Activated CD8-positive, alpha-beta memory T cell treated with anti-CD3 and anti-CD28 coated beads, Interleukin-2, amount 10 ng/mL, durations not matched to agents 7 days and 5 days (primary cell): ENCODE results near the gene CYP4A22. TPM values are rescaled to one million over a fixed set of nuclear protein-coding genes. Genes with fewer than 3 reads are reported as not detected.
"Not testable (repeated sequence)": the region's sequence is repeated elsewhere in the genome, so short reads cannot be mapped to it uniquely, and the experiment has no call there.

ENCODE experiments used
- ATAC-seq: fragments of 150-1000 bp; cut with Tn5 transposase; one replicate; pipeline ENCODE4 v1.10.0; 2021; ENCODE audit warnings: moderate library complexity
- CTCF ChIA-PET: fragments of 350-600 bp; sonication (Branson Sonifier 250); formaldehyde crosslinking; loops from one replicate; lab custom pipeline; 2021; ENCODE audit warnings: antibody characterized with exemption; lab: Charles Lee
- DNase-seq: peaks from one replicate; pipeline ENCODE4 v3.0.0-alpha.2; 2020
- H3K27ac Mint-ChIP-seq: one replicate; pipeline ENCODE4 v1.8.0; 2021; ENCODE audit warnings: mild to moderate bottlenecking, mixed read lengths
- H3K27me3 Mint-ChIP-seq: one replicate; pipeline ENCODE4 v1.8.0; 2021; ENCODE audit warnings: mixed read lengths
- H3K36me3 Mint-ChIP-seq: one replicate; pipeline ENCODE4 v1.8.0; 2021; ENCODE audit warnings: mild to moderate bottlenecking, mixed read lengths
- H3K4me1 Mint-ChIP-seq: one replicate; pipeline ENCODE4 v1.8.0; 2021; ENCODE audit warnings: mixed read lengths
- H3K4me3 Mint-ChIP-seq: one replicate; pipeline ENCODE4 v1.8.0; 2021; ENCODE audit warnings: mild to moderate bottlenecking, moderate library complexity, mixed read lengths
- H3K9me3 Mint-ChIP-seq: one replicate; pipeline ENCODE4 v1.8.0; 2022; ENCODE audit warnings: low read depth, mixed read lengths
- total RNA-seq, 2 experiments: library from RNA; stranded (reverse); gene quantifications; one replicate each; pipeline ENCODE4 v1.2.3, GENCODE V29; 2021

Gene CYP4A22
- total RNA-seq, 2 experiments from 2014 or later: not detected

DNA sequence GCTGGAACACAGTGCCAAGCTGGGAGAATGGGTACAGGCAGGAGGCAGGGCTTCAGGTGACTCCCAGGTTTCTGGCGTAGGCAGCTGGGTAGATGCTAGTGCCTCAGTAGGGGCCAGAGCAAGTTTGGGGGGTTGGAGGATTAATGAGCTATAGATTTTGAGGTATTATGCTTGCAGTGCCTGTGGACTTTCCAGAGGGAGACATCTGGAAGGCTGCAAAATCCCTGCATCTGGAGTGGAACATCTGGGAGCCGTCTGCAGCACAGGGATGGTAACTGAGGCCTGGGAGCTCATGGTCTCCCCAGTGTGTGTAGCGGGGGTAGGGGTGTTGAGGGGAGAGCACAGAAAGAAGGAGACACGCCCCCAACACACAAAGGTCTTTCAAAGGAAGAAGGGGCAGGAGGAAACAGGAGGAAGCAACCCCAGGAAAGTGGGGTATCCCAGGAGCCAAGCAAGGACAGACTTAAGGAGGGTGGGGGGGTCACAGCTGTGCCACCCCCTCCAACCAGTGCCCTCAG is 54.8 kb downstream of the CYP4A22 start:
- H3K27ac Mint-ChIP-seq: no peak overlapping the region
- ATAC-seq: no peak
- H3K9me3 Mint-ChIP-seq: no peaks in the 10 kb centered on the region
- peaks cover 5% of the 10 kb centered on the region for H3K27me3 Mint-ChIP-seq
- peak; percentile 34 for DNase-seq
- no peaks in the 10 kb centered on the region for H3K4me1 Mint-ChIP-seq
- CTCF ChIA-PET: interaction anchor here (0.9 to 6.6 kb wide), 14 partner anchors 8 to 518 kb away, joined by 3 to 107 read pairs (median 4); no protein-coding TSS in a partner anchor
- no peak overlapping the region for H3K4me3 Mint-ChIP-seq
- H3K36me3 Mint-ChIP-seq: no peaks in the 10 kb centered on the region

DNA sequence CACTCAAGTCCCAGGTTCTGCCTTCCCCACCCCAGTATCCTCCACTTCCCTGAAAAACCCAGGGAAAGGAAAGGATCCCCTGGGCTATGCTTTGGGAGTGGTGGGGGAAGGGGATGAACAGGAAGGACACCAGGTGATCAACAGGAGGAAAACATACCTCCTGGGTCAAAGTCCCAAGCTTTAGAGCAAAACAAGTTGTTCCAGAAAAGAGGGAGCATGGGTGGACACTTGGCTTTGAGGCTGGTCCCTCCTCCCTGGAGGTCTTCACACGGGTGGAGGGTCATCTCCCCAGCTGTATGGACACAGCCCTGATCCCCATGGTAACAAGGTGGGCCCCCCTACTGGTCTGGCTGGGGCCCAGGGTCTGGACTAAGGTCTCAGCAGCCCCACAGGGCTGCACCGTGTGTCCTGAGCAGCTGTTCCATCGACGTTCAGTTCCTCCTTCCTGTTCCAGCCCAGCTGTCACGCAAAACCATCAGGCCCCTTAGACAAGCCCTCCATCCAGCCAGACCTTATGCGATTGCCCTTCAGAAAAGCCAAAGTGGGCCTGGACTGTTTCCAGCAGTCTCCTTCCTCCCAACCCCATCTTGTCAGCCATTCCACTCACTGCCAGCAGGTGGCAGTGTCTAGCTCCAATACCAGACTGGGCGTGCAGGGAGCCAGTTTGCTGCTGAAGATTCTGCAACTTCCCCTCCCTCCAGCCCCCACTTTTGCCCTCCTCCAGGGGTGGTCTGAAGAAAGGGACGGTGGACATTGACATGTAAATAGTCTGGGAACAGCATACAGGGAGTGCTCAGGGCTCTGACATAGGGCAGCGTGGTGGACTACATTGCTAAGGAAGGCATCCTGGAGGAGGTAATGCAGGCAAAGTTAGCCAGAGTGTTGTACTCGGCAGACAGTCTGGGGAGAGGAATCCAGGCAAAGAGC is 55.5 kb downstream of the CYP4A22 start:
- H3K27me3 Mint-ChIP-seq: peaks cover 9% of the 10 kb centered on the region

DNA sequence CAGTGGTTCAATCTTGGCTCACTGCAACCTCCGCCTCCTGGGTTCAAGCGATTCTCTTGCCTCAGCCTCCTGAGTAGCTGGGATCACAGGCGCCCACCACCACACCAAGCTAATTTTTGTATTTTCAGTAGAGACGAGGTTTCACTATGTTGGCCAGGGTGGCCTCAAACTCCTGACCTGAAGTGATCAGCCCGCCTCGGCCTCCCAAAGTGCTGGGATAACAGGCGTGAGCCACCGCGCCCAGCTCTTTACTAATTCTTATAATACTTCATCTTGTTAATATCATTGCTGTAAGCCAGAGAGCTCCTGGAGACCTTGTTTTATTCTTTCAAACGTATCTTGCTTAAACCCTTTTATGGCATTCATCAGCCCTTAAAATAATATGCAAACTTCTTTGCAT is 56.3 kb downstream of the CYP4A22 start:
- not testable (repeated sequence) for H3K4me1 Mint-ChIP-seq, H3K27ac Mint-ChIP-seq, H3K4me3 Mint-ChIP-seq, H3K9me3 Mint-ChIP-seq, DNase-seq, ATAC-seq, H3K36me3 Mint-ChIP-seq
- H3K27me3 Mint-ChIP-seq: peaks cover 14% of the 10 kb centered on the region
- CTCF ChIA-PET: interaction anchor here (0.7 to 6.6 kb wide), 18 partner anchors 12 to 195 kb away, joined by 3 to 107 read pairs (median 4); no protein-coding TSS in a partner anchor

More for the DNA sequence above, 55.5 kb downstream of the CYP4A22 start:
- H3K4me1 Mint-ChIP-seq: no peaks in the 10 kb centered on the region
- no peaks in the 10 kb centered on the region for H3K9me3 Mint-ChIP-seq
- no peak overlapping the region for H3K27ac Mint-ChIP-seq
- peak; percentile 82 for ATAC-seq
- peak; percentile 75 for DNase-seq
- no peak overlapping the region for H3K4me3 Mint-ChIP-seq
- H3K36me3 Mint-ChIP-seq: no peaks in the 10 kb centered on the region
- CTCF ChIA-PET: interaction anchor here (0.7 to 6.6 kb wide), 27 partner anchors 8 to 518 kb away, joined by 3 to 107 read pairs (median 4); partner anchors contain the start of gene FOXD2

DNA sequence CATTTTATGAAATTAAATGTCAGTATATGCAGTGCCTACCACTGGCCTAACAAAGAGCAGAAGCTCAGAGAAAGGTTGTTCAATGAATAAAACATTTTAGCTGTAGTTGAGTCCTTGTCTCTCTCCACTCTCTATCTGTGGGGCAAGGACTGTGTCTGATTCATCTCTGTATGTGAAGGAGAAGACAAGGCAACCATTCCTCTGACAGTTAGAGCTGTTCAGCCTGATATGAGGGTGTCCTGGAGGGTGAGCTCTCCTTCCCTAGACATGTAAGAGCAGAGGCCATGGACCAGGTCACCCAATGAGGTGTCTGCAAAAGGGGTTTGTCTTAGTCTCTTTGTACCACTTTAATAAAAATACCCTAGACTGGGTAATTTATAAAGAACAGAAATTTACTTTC is 57.1 kb downstream of the CYP4A22 start:
- ATAC-seq (no peak), DNase-seq (no peak)
- CTCF ChIA-PET: interaction anchor here (1.0 to 6.6 kb wide), 8 partner anchors 8 to 68 kb away, joined by 3 to 107 read pairs (median 11); no protein-coding TSS in a partner anchor
- no peaks in the 10 kb centered on the region for H3K36me3 Mint-ChIP-seq
- no peak overlapping the region for H3K4me3 Mint-ChIP-seq
- H3K4me1 Mint-ChIP-seq: no peaks in the 10 kb centered on the region
- H3K9me3 Mint-ChIP-seq: no peaks in the 10 kb centered on the region
- H3K27me3 Mint-ChIP-seq: peaks cover 22% of the 10 kb centered on the region
- no peak overlapping the region for H3K27ac Mint-ChIP-seq

DNA sequence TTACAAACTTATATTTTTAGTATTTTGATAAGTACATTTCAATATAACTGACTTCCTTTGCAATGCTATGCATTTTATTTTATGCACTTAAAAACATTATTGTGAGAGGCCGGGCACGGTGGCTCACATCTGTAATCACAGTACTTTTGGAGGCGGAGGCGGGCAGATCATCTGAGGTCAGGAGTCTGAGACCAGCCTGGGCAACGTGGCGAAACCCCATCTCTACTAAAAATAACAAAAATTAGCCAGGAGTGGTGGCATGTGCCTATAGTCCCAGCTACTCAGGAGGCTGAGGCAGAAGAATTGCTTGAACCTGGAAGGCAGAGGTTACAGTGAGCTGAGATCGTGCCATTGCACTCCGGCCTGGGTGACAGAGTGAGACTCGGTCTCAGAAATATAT is 58.7 kb downstream of the CYP4A22 start:
- H3K9me3 Mint-ChIP-seq, DNase-seq, ATAC-seq, H3K36me3 Mint-ChIP-seq, H3K4me3 Mint-ChIP-seq, H3K27ac Mint-ChIP-seq, H3K4me1 Mint-ChIP-seq: not testable (repeated sequence)
- peaks cover 31% of the 10 kb centered on the region for H3K27me3 Mint-ChIP-seq
- CTCF ChIA-PET: interaction anchor here (1.1 kb wide), 1 partner anchor 515 kb away, joined by 4 read pairs; no protein-coding TSS in a partner anchor

DNA sequence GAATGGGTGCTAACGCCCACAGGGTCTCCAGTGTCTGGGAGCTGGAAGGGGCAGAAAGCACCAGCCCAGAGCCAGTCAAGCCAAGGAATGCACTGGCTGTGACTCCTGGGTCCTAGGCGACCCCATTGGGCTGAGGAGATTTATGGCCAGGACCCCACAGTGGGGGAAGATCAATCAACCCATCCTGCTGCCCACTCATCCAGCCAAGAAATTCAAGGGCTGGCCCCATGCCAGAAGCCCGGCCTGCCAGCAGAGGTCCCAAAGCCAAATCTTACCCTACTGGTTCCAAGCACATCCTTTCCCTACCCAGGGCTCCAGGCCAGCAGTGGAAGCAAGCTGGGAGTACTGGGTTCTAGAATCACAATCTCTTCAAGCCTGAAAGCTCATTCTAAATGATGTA is 59.4 kb downstream of the CYP4A22 start:
- Mint-ChIP-seq H3K9me3 (no peaks in the 10 kb centered on the region), H3K27ac (no peak overlapping the region), H3K27me3 (peaks cover 38% of the 10 kb centered on the region), H3K4me1 (no peaks in the 10 kb centered on the region), H3K4me3 (no peak overlapping the region), H3K36me3 (no peaks in the 10 kb centered on the region)
- DNase-seq (no peak), ATAC-seq (no peak)
- CTCF ChIA-PET: interaction anchor here (1.0 to 1.1 kb wide), 2 partner anchors 17 to 515 kb away, joined by 3 to 4 read pairs; no protein-coding TSS in a partner anchor

DNA sequence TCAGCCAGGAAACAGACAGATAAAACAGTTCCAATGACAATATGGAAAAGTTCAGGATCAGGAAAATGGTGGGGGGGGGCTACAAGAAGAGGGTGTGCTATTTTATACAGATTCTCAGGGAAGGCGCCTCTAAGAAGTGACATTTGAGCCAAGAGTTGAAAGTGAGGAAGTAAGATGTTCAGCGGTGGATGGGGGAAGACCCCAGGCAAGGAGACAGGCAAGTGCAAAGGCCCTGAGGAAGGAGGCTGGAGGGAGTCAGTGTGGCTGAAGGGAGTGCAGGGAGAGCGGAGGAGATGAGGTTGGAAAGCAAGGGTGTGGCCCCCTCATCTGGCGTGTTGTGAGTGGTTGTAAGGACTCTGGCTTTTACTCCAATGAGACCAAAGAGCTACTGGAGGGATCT is 61.0 kb downstream of the CYP4A22 start:
- Mint-ChIP-seq H3K27me3 (peaks cover 39% of the 10 kb centered on the region), H3K27ac (no peak overlapping the region), H3K36me3 (no peaks in the 10 kb centered on the region), H3K9me3 (no peaks in the 10 kb centered on the region), H3K4me3 (no peak overlapping the region), H3K4me1 (no peaks in the 10 kb centered on the region)
- CTCF ChIA-PET: interaction anchor here (1.7 kb wide), 1 partner anchor 64 kb away, joined by 4 read pairs; no protein-coding TSS in a partner anchor
- DNase-seq (no peak), ATAC-seq (no peak)

Other genes with a start within 250 kb of the CYP4A22 start
- not detected for gene CYP4A11, start 196.0 kb upstream of the CYP4A22 start, total RNA-seq
- gene CYP4X1, start 113.8 kb upstream of the CYP4A22 start, total RNA-seq: not detected
- not detected for gene CYP4Z1, start 70.2 kb upstream of the CYP4A22 start, total RNA-seq
- gene PDZK1IP1, start 52.6 kb downstream of the CYP4A22 start, total RNA-seq: not detected
- gene TAL1, start 94.8 kb downstream of the CYP4A22 start, total RNA-seq: not detected
- gene STIL, start 176.7 kb downstream of the CYP4A22 start, total RNA-seq: 10 to 100 TPM; 38.6 to 51.3 TPM
- gene CMPK1, start 196.3 kb downstream of the CYP4A22 start, total RNA-seq: 10 to 100 TPM; 77.5 to 94.4 TPM